Upper lobe of right lung (tissue), 1 donor: Measurements from ENCODE around the gene DDAH1. TPM values are rescaled to one million over a fixed set of nuclear protein-coding genes. Genes with fewer than 3 reads are reported as not detected.

ENCODE experiments used
- ATAC-seq: fragments of 200-7000 bp; cut with Tn5 transposase; one replicate; pipeline ENCODE4 v1.9.1; 2020; ENCODE audit warnings: mild to moderate bottlenecking, moderate library complexity
- DNase-seq: peaks from one replicate; pipeline ENCODE4 v3.0.0-alpha.2; 2020
- H3K27ac ChIP-seq: fragments of 200-600 bp; one replicate; pipeline ENCODE4 v1.8.0; 2022
- H3K27me3 ChIP-seq: fragments of 200-600 bp; one replicate; pipeline ENCODE4 v1.8.0; 2022; ENCODE audit warnings: mild to moderate bottlenecking
- H3K36me3 ChIP-seq: fragments of 200-600 bp; one replicate; pipeline ENCODE4 v1.8.0; 2022
- H3K4me1 ChIP-seq: fragments of 200-600 bp; one replicate; pipeline ENCODE4 v1.8.0; 2022
- H3K4me3 ChIP-seq: fragments of 200-600 bp; one replicate; pipeline ENCODE4 v1.8.0; 2022; ENCODE audit warnings: mild to moderate bottlenecking
- H3K9me3 ChIP-seq: fragments of 200-600 bp; one replicate; pipeline ENCODE4 v1.8.0; 2022
- CTCF ChIP-seq: fragments of 200-600 bp; IDR thresholded peaks from one replicate; pipeline ENCODE4 v1.8.0; 2022; ENCODE audit warnings: antibody characterized with exemption
- intact Hi-C: fragments of 100-400 bp; cut with DNase I; formaldehyde crosslinking; loops from one replicate; pipeline ENCODE4 v1.11.0; 2022
- total RNA-seq: library from RNA; stranded (reverse); fragmentation: NEBNext Ultra II Directional; extraction: Animal tissue kit (Norgen Biotek cat#: 25700); gene quantifications from one replicate; pipeline ENCODE4 v1.2.1, GENCODE V29; 2021
- donor health status: DM: no; HTN: yes; CAD: no; lungs with severe emphysema.

The DDAH1 gene
- total RNA-seq, 1 donor from 2014 or later: 51.3 TPM

DNA sequence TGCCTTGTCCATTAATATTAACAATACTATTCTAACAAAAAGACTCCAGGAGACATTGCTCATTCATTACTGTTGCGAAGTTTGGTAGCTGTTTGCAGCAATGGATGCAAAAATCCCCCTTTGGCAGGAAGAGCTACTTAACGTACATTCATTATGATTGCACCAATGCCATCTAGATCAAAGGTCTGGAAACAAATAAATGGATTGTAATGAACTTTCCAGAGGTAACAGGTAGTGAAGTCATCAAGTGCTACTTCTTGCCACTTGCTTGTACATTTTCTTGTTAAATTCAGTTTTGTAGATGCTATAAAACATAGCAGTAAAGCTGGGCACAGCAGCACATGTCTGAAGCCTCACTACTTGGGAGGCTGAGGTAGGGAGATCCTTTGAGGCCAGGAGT, 93.9 kb downstream of the DDAH1 start:
- no peak overlapping the region for H3K4me3 ChIP-seq
- intact Hi-C loops: no loop called here
- H3K27ac ChIP-seq: no peak overlapping the region
- no peaks in the 10 kb centered on the region for H3K36me3 ChIP-seq
- ATAC-seq (no peak), DNase-seq (no peak)
- no peaks in the 10 kb centered on the region for H3K9me3 ChIP-seq
- no peak for TF ChIP-seq CTCF
- peaks cover 8% of the 10 kb centered on the region for H3K4me1 ChIP-seq
- no peaks in the 10 kb centered on the region for H3K27me3 ChIP-seq

GRCh38 chr1:85368073-85368770, 96.7 kb downstream of the DDAH1 start:
- Histone ChIP-seq H3K27me3 (no peaks in the 10 kb centered on the region), H3K4me3 (no peak overlapping the region), H3K9me3 (no peaks in the 10 kb centered on the region), H3K36me3 (no peaks in the 10 kb centered on the region), H3K27ac (no peak overlapping the region), H3K4me1 (peaks cover 8% of the 10 kb centered on the region)
- no peak for TF ChIP-seq CTCF
- ATAC-seq (no peak), DNase-seq (no peak)
- intact Hi-C loops: no loop called here

GRCh38 chr1:85366391-85367170, 98.4 kb downstream of the DDAH1 start:
- ATAC-seq (no peak), DNase-seq (no peak)
- Histone ChIP-seq H3K27ac (no peak overlapping the region), H3K4me1 (peaks cover 4% of the 10 kb centered on the region), H3K9me3 (no peaks in the 10 kb centered on the region), H3K4me3 (no peak overlapping the region), H3K27me3 (no peaks in the 10 kb centered on the region), H3K36me3 (no peaks in the 10 kb centered on the region)
- no peak for TF ChIP-seq CTCF
- intact Hi-C loops: no loop called here

DNA sequence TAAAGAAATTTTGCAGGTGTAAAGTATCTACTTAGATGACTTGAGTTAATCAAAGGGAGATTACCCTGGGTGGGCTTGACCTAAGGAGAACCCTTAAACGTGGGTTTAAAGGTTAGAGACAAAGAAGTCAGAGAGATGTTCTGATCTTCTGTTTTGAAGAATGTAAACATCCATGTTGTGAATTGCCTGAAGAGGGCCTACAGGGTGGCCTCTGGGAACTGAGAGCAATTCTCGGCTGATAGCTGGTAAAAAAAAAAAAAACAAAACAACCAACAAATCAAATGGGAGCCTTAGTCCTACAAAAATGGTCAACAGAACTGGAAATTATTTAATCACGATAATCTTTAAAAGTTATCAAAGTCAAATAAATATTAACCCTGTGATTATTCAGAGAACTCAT, 99.1 kb downstream of the DDAH1 start:
- no peak for TF ChIP-seq CTCF
- peaks cover 5% of the 10 kb centered on the region for H3K4me1 ChIP-seq
- ATAC-seq (no peak), DNase-seq (no peak)
- intact Hi-C loops: no loop called here
- H3K4me3 ChIP-seq: no peak overlapping the region
- H3K36me3 ChIP-seq: no peaks in the 10 kb centered on the region
- no peak overlapping the region for H3K27ac ChIP-seq
- no peaks in the 10 kb centered on the region for H3K27me3 ChIP-seq
- H3K9me3 ChIP-seq: no peaks in the 10 kb centered on the region

- no peaks in the 10 kb centered on the region for H3K36me3 ChIP-seq
- ATAC-seq: no peak
These were observed 101.4 kb downstream of the DDAH1 start for GRCh38 chr1:85363521-85363920.

More at GRCh38 chr1:85363521-85363920, 101.4 kb downstream of the DDAH1 start:
- Histone ChIP-seq H3K27me3 (no peaks in the 10 kb centered on the region), H3K4me3 (no peak overlapping the region), H3K9me3 (no peaks in the 10 kb centered on the region), H3K27ac (no peak overlapping the region), H3K4me1 (peaks cover 7% of the 10 kb centered on the region)
- intact Hi-C loops: no loop called here
- no peak for TF ChIP-seq CTCF
- no peak for DNase-seq
